Measurements from ENCODE around the gene RYR2. TPM values are rescaled to one million over a fixed set of nuclear protein-coding genes. Genes with fewer than 3 reads are reported as not detected.

RYR2 gene
- total and polyA plus RNA-seq, 2 of the 8 experiments (the other 6 are each of a cell fraction or from before 2014, with no cell fraction given), result 1.3 to 4.4 TPM

- no peak overlapping the region for H3K14ac ChIP-seq (ENCODE audit: insufficient read length)
- no peak overlapping the region for H4K91ac ChIP-seq (replicated peaks; ENCODE audit: insufficient read length, low read length)
- H2AFZ ChIP-seq (ENCODE audit: low read length), result no peak overlapping the region
- H3K27ac ChIP-seq (ENCODE audit: low read depth, low read length), result no peak overlapping the region
- H2BK20ac ChIP-seq (ENCODE audit: low read length), result no peak overlapping the region
- H3K4me1 ChIP-seq (replicated peaks in 1 of 4; ENCODE audit: control insufficient read depth in 3 of 4, insufficient read depth in 4 of 4, low read length in 3 of 4), result peaks cover 0 to 6% (median 0%) of the 10 kb centered on the region in 4 experiments; a peak in 1 of 7 replicates
- H3K4ac ChIP-seq (replicated peaks; ENCODE audit: insufficient read length, low read depth, low read length), result no peak overlapping the region
- no peaks in the 10 kb centered on the region for H3K79me2 ChIP-seq (ENCODE audit: control insufficient read depth in 1 of 2, insufficient read depth in 2 of 2, low read length in 2 of 2)
- H4K20me1 ChIP-seq (replicated peaks in 1 of 2; ENCODE audit: control insufficient read depth in 1 of 2, insufficient read depth in 2 of 2, low read length in 2 of 2), result no peaks in the 10 kb centered on the region
- no peaks in the 10 kb centered on the region for H3K36me3 ChIP-seq (ENCODE audit: control insufficient read depth in 2 of 4, insufficient read depth in 4 of 4, low read length in 3 of 4)
- no peaks in the 10 kb centered on the region for H3K9me3 ChIP-seq (ENCODE audit: insufficient read depth in 2 of 2, low read depth in 1 of 2, low read length in 1 of 2)
- H3K4me2 ChIP-seq (ENCODE audit: insufficient read depth in 1 of 2, low read depth in 2 of 2, low read length in 2 of 2), result no peak overlapping the region
- no peaks in the 10 kb centered on the region for H3K23me2 ChIP-seq (ENCODE audit: low read depth, low read length)
- DNase-seq (ENCODE audit: low read depth in 1 of 2, low spot score in 2 of 2) (no peak), FAIRE-seq (no peak)
- ChIA-PET CTCF (ENCODE audit: partially characterized antibody) (interaction anchor here (0.5 kb wide), 1 partner anchor 108 kb away, joined by 4 read pairs; no protein-coding TSS in a partner anchor), POLR2A (ENCODE audit: partially characterized antibody) (no interaction called here)
- H3K79me1 ChIP-seq (ENCODE audit: low read depth, low read length), result no peaks in the 10 kb centered on the region
- no peak overlapping the region for H2AK5ac ChIP-seq (ENCODE audit: low read depth, low read length)
- no peak overlapping the region for H2BK15ac ChIP-seq (ENCODE audit: low read length)
- H3K4me3 ChIP-seq (ENCODE audit: extremely low read depth in 1 of 4, insufficient read depth in 2 of 4, low read depth in 3 of 4, low read length in 4 of 4), result no peak overlapping the region
- no peak overlapping the region for H2BK5ac ChIP-seq (ENCODE audit: low read depth, low read length)
- no peak overlapping the region for H2BK120ac ChIP-seq (replicated peaks; ENCODE audit: low read depth, low read length)
- H2BK12ac ChIP-seq (ENCODE audit: low read depth, low read length), result no peak overlapping the region
- H3K23ac ChIP-seq (ENCODE audit: insufficient read length), result no peak overlapping the region
- H3K56ac ChIP-seq (replicated peaks; ENCODE audit: insufficient read length, low read depth, low read length), result no peak overlapping the region
- 97% methylated on average over 6 of the region's 6 CpGs; no CpG with 5 or more reads in 1 of the 2 experiments for WGBS, 2 experiments (ENCODE audit: extremely low coverage in 1 of 2, insufficient coverage in 1 of 2, insufficient read length in 1 of 2, insufficient replicate concordance in 2 of 2, low coverage in 1 of 2, low lambda C conversion rate in 2 of 2, missing lambda C conversion rate in 1 of 2)
- no peak overlapping the region for H4K8ac ChIP-seq (ENCODE audit: extremely low read depth, insufficient read depth, low read length)
- no peak for TF ChIP-seq BRCA1 (IDR thresholded peaks at IDR 0.05; ENCODE audit: low read depth, low read length)
- TF ChIP-seq SIN3A (conservative IDR thresholded peaks at IDR 0.05 in 1 of 2, IDR thresholded peaks at IDR 0.05 in 1 of 2; ENCODE audit: low read depth in 1 of 2, low read length in 2 of 2), result no peak
- no peak for TF ChIP-seq BACH1 (IDR thresholded peaks at IDR 0.05; ENCODE audit: low read length)
- no peak for TF ChIP-seq SAP30 (IDR thresholded peaks at IDR 0.05; ENCODE audit: insufficient read depth, insufficient replicate concordance, low read length)
- no peak for TF ChIP-seq FOSL1 (IDR thresholded peaks at IDR 0.05; ENCODE audit: insufficient read depth, low read depth, low read length)
- TF ChIP-seq POLR2A (IDR thresholded peaks at IDR 0.05; ENCODE audit: control extremely low read depth in 1 of 2, low read depth in 2 of 2, low read length in 2 of 2), result no peak
- TF ChIP-seq SP1 (IDR thresholded peaks at IDR 0.05; ENCODE audit: low read depth, low read length), result no peak
- no peak for TF ChIP-seq MAX (IDR thresholded peaks at IDR 0.05)
- TF ChIP-seq KDM5A (IDR thresholded peaks at IDR 0.05; ENCODE audit: low read length), result no peak
- TF ChIP-seq RFX5 (IDR thresholded peaks at IDR 0.05; ENCODE audit: borderline replicate concordance, low read depth, low read length), result no peak
- TF ChIP-seq CEBPB (IDR thresholded peaks at IDR 0.05; ENCODE audit: low read depth, low read length), result no peak
- no peak for TF ChIP-seq MAFK (IDR thresholded peaks at IDR 0.05; ENCODE audit: low read depth, low read length)
- TF ChIP-seq TEAD4 (IDR thresholded peaks at IDR 0.05; ENCODE audit: low read depth, low read length), result no peak
- TF ChIP-seq POU5F1 (IDR thresholded peaks at IDR 0.05; ENCODE audit: low read depth, low read length), result no peak
- TF ChIP-seq CHD2 (IDR thresholded peaks at IDR 0.05; ENCODE audit: low read length), result no peak
- no peak for TF ChIP-seq RXRA (IDR thresholded peaks at IDR 0.05; ENCODE audit: insufficient read depth, low read depth, low read length)
- H3K27me3 ChIP-seq (replicated peaks in 1 of 4; ENCODE audit: control insufficient read depth in 3 of 4, extremely low read depth in 1 of 4, insufficient read depth in 3 of 4, low read length in 3 of 4), result no peaks in the 10 kb centered on the region
- no peak overlapping the region for H4K5ac ChIP-seq (ENCODE audit: insufficient read length, low read depth, low read length)
- H3K9ac ChIP-seq (replicated peaks in 1 of 4; ENCODE audit: extremely low read depth in 1 of 4, low read depth in 3 of 4, low read length in 3 of 4), result no peak overlapping the region
- H3K18ac ChIP-seq (ENCODE audit: extremely low read depth, low read length), result no peak overlapping the region
These were observed 642.3 kb downstream of the RYR2 start for GRCh38 chr1:237684236-237684635.
